ENCODE data around the gene TMEM256. TPM values are rescaled to one million over a fixed set of nuclear protein-coding genes. Genes with fewer than 3 reads are reported as not detected.
A peak's percentile ranks its signal among the peaks of the same experiment; 100 is the strongest.

Gene TMEM256
- total RNA-seq, result 10 to 100 TPM; 45.8 to 98.2 (median 83.2) TPM

DNA sequence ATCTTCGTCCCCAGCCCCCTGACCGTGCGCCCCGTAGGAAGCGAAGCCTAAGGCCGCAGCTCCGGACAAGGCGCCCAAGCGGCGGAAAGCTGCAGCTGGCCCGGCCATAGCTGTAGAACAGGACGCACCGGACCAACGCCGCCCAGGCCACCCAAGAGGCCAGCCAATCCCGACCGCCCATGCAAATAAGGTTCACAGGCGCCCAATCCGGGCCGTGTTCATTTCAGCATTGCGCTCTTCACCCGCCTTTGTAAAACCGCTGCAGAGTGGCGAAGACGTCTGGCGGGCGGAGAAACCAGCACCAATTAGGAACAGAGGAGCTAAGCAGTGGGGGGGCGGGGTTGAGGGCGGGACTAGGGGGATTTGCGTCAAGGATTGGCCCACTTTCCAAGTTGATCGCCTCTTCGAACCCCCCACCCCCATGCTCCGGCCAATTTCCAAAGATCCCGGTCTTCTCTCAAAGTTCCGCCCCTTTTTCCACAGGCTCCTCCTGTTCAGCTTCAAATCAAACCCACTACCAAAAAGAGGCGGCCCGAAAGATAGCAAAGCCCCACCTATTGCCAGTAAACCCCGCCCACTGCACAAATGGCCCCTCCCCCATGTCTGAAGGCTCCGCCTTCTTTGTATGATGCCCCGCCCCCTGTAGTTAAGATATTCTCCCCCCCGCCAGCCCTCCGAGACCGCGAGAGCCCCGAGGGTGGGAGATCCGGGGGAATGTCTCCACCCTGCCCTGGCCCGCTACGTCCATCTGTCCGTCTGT is at the start of gene TMEM256:
Gene TMEM256 (minus strand): TSS at position 121 of the 760 bp plus-strand sequence. CDS start 13 bp downstream, at position 108.
- TF ChIP-seq, protein P1, sequence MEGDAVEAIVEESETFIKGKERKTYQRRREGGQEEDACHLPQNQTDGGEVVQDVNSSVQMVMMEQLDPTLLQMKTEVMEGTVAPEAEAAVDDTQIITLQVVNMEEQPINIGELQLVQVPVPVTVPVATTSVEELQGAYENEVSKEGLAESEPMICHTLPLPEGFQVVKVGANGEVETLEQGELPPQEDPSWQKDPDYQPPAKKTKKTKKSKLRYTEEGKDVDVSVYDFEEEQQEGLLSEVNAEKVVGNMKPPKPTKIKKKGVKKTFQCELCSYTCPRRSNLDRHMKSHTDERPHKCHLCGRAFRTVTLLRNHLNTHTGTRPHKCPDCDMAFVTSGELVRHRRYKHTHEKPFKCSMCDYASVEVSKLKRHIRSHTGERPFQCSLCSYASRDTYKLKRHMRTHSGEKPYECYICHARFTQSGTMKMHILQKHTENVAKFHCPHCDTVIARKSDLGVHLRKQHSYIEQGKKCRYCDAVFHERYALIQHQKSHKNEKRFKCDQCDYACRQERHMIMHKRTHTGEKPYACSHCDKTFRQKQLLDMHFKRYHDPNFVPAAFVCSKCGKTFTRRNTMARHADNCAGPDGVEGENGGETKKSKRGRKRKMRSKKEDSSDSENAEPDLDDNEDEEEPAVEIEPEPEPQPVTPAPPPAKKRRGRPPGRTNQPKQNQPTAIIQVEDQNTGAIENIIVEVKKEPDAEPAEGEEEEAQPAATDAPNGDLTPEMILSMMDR (IDR thresholded peaks at IDR 0.05), result no peak
- peak; percentile 92 for ATAC-seq (ENCODE audit: low FRiP score)
- DNase-seq (ENCODE audit: low spot score), result peak; percentile 93

DNA sequence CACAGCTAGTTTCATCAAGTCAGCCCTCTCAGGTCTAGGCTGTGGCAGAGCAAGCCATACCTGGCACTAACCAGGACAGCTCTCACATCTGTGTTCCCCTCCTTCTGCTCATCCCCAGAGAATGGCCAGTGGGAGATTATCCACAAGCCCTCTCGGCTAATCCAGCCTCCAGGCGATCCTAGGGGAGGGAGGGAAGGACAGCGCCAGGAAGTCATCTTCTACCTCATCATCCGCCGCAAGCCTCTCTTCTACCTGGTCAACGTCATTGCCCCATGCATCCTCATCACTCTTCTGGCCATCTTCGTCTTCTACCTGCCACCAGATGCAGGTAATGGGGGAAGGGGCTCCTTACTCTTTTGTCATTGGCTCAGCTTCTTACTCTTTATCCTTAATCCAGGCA is 44.6 kb upstream of the TMEM256 start:
- no peak for DNase-seq (ENCODE audit: low spot score)
- TF ChIP-seq, protein P1 (IDR thresholded peaks at IDR 0.05), result no peak
- no peak for ATAC-seq (ENCODE audit: low FRiP score)

DNA sequence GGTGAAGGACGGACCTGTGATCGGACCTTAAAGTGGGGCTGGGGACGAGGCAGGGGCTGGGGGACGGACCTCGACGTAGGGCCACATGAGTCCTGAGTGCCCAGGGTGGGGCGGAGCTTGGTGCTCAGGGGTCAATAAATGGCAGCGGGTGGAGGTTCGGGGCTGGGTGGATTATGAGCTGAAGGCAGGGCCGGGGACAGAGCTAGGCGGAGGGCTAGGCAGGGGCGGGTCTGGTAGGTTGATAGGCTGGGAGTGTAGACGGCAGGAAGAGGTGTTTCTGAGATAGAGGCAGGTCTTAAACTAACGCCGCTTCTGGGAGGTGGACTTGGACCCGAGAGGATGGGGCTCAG is 41.7 kb upstream of the TMEM256 start:
- TF ChIP-seq, protein P1 (IDR thresholded peaks at IDR 0.05), result no peak
- DNase-seq (ENCODE audit: low spot score) (no peak), ATAC-seq (ENCODE audit: low FRiP score) (peak; percentile 66)

DNA sequence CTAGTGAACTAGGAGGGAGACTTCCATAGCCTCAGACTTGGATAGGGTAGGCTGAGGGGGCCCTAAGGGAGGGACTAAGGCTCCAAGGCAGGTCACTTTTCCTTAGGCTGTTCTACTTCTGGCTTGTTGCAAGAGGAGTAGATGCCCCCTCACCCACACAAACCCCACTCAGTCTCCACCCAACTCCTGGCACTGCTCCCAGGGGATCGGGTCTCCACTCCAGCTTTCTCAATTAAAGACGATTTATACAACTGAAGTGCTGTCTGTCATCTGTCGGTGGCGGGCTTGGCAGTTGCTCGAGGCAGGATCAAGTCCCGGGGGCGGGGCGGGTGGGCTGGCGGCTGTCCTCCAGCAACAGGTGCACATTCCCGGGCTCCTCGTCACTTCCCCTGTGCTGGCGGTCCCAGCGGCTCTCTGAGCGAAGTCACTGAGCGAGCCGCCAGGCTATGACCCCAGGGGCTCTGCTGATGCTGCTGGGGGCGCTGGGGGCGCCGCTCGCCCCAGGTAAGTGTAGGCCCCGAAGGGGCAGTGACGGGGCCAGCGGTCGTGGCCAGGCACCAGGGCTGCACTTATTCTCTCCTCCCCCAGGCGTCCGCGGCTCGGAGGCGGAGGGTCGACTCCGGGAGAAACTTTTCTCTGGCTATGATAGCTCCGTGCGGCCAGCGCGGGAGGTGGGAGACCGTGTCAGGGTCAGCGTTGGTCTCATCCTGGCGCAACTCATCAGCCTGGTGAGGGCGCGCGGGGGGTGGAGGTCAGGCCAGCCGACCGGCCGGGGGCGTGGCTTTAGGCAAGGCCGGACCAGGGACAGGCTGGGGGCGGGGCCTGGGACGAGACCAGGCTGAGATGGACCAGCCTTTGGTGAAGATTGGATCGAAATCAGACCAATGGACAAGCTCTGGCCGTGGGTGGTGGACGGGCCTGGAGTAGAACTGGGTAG is 41.1 kb upstream of the TMEM256 start, which contains the start of gene CHRNB1:
Gene CHRNB1 (plus strand): TSS at position 380 of the 937 bp plus-strand sequence. CDS start 67 bp downstream, at position 447.
- peak; percentile 67 for DNase-seq (ENCODE audit: low spot score)
- TF ChIP-seq, protein P1 (IDR thresholded peaks at IDR 0.05), result no peak
- ATAC-seq (ENCODE audit: low FRiP score), result peak; percentile 88

DNA sequence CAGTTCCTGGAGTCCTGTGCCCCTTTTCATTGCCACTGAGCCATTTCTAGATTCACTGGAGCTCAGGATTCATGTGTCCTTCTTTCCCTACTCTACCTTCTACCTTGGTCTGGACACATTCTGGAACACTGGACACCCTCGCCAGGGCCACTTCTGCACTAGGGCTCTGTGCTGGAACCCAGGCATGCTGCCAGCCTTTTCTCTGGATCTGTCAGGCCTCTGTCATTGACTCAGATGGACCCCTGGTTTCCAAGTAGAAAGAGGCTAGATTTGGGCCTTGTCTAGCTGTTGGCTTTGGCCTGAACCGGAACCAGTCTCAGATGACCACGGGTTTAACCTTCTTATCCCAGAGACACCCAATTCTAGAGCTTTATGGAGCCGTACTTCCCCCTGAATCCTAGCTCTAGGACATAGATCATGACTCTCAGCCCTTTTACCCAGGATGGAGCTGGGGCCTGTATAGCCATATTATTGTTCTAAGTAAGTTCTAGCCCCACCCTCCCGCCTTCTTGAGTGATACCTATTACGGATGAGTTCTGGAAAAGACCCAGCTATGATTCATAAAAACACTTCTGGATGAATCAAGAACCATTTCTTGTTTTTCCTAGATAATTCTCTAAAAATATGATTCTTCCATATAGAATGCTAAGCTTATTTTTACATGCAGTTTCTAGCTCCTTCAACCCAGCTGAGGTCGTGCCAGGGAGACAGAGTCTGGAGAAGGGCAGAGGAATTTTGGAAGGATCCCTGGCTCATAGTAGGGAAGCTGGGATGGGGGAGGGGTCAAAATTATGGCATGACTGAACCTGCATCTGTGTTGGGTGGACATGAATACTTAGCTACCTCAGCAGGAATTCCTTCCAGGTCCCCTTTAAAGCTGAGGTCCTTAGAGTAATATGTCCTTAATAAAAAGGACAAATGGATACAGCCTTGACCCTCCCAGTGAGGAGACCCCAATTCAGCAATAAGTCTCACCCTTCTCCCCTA is 39.9 kb upstream of the TMEM256 start:
- TF ChIP-seq, protein P1 (IDR thresholded peaks at IDR 0.05), result no peak
- DNase-seq (ENCODE audit: low spot score) (no peak), ATAC-seq (ENCODE audit: low FRiP score) (no peak)

DNA sequence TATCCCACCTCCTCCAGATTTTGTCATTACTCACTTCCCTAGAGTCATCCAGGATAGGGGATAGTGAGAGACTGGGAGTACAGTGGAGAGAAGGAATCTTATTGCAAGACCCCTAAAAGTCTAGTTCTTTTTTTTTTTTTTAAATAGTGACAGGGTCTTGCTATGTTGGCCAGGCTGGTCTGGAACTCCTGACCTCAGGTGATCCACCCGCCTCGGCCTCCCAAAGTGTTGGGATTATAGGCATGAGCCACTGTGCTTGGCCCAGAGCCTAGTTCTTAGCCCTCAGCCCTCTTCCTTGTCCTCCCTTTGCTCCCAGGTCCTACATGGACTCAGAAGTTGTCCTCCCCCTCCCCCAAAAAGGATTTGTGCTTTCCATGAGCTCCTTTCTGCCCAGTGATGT is 38.2 kb upstream of the TMEM256 start:
- TF ChIP-seq, protein P1 (IDR thresholded peaks at IDR 0.05), result no peak
- no peak for ATAC-seq (ENCODE audit: low FRiP score)
- DNase-seq (ENCODE audit: low spot score), result no peak
